ENCODE measurements around the gene TAPBP. TPM values are rescaled to one million over a fixed set of nuclear protein-coding genes. Genes with fewer than 3 reads are reported as not detected.

The TAPBP gene
- total RNA-seq, 1 experiment from 2014 or later = 80.1 TPM

GRCh38 chr6:33297406-33297955, 16.4 kb downstream of the TAPBP start:
- CTCF ChIA-PET = interaction anchor here (0.9 to 1.6 kb wide), 4 partner anchors 8 to 93 kb away, joined by 3 to 6 read pairs (median 4); partner anchors contain the start of genes B3GALT4, HSD17B8, PFDN6 and WDR46
- Histone ChIP-seq H2AFZ (ENCODE audit: low read depth, low read length, poor library complexity, severe bottlenecking) (no peak overlapping the region), H4K20me1 (ENCODE audit: insufficient read depth) (no peaks in the 10 kb centered on the region), H3K4me1 (ENCODE audit: control insufficient read depth in 1 of 2, insufficient read depth in 2 of 2, low read length in 2 of 2) (peaks cover 6 to 26% of the 10 kb centered on the region in 2 experiments; a peak in 3 of 4 replicates), H3K9ac (ENCODE audit: low read length) (peak overlapping the region; percentile 84), H3K79me2 (ENCODE audit: insufficient read depth, low read length) (peaks cover 21% of the 10 kb centered on the region), H3K4me2 (ENCODE audit: low read length) (peak overlapping the region; percentile 100), H3K9me3 (ENCODE audit: control insufficient read depth in 1 of 2, insufficient read depth in 1 of 2, low read depth in 1 of 2, low read length in 2 of 2) (no peaks in the 10 kb centered on the region), H3K4me3 (replicated peaks in 1 of 2; ENCODE audit: low read depth in 1 of 2, low read length in 2 of 2) (peak overlapping the region; percentile 76 to 85), H3K36me3 (ENCODE audit: control insufficient read depth in 1 of 2, insufficient read depth in 2 of 2, low read length in 2 of 2) (peaks cover 0 to 7% of the 10 kb centered on the region in 2 experiments; a peak in 2 of 4 replicates), H3K9me2 (ENCODE audit: insufficient read depth) (no peaks in the 10 kb centered on the region), H3K27me3 (ENCODE audit: insufficient read depth, low read length) (no peaks in the 10 kb centered on the region), H3K27ac (ENCODE audit: low read depth, low read length) (peak overlapping the region; percentile 96)
- RAD21 ChIA-PET (ENCODE audit: low non-redundant PET in 1 of 2, low total read pairs in 2 of 2, uncharacterized antibody in 2 of 2, unreplicated experiment in 2 of 2) = no interaction called here
- DNase-seq (ENCODE audit: low read depth, low spot score) = no peak
- peak; percentile 59 for ATAC-seq
- POLR2A ChIA-PET = interaction anchor here (1.0 to 1.6 kb wide), 4 partner anchors 8 to 20 kb away, joined by 4 to 11 read pairs (median 8); partner anchors contain the start of genes B3GALT4, PFDN6, WDR46 and ZBTB22
- no TSS peak for BruUV-seq (replicated peaks)
- TF ChIP-seq REST (IDR thresholded peaks at IDR 0.05; ENCODE audit: low read depth) (no peak), ZFX (IDR thresholded peaks at IDR 0.05) (0 out of 2 replicates have a peak, but pooled peaks have one; percentile 30)
- intact Hi-C loops (cut with micrococcal nuclease) = loop anchor here (5.0 kb wide), 2 partner anchors 115 to 130 kb away; partner anchors contain the start of gene PHF1

All from HCT116 (cell line).